Measurements from ENCODE around the gene TMEM254.
"Not testable (repeated sequence)": the region's sequence is repeated elsewhere in the genome, so short reads cannot be mapped to it uniquely, and the experiment has no call there.

The TMEM254 gene

GRCh38 chr10:80077869-80078447 lies 507 bp upstream of the TMEM254 start:
- no peak for DNase-seq

- DNase-seq, result no peak
Observed at GRCh38 chr10:80079312-80079719, 851 bp downstream of the TMEM254 start.

DNA sequence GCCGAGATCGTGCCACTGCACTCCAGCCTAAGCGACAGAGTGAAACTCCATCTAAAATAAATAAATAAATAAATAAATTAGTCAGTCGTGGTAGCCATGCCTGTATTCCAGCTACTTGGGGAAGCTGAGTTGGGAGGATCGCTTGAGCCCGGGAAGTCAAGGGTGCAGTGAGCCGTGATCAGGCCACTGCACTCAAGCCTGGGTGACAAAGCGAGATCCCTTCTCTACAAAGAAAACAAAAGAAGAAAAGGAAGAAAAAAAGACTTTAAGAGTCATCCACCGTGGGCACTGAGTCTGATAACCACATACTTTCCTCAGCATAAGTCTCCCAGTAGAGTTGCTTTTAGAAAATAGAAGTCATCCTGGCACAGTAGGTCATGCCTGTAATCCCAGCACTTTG lies 2.6 kb downstream of the TMEM254 start:
- no peak for DNase-seq

- DNase-seq, result no peak
Observed at GRCh38 chr10:80081801-80082750, 3.6 kb downstream of the TMEM254 start.

DNA sequence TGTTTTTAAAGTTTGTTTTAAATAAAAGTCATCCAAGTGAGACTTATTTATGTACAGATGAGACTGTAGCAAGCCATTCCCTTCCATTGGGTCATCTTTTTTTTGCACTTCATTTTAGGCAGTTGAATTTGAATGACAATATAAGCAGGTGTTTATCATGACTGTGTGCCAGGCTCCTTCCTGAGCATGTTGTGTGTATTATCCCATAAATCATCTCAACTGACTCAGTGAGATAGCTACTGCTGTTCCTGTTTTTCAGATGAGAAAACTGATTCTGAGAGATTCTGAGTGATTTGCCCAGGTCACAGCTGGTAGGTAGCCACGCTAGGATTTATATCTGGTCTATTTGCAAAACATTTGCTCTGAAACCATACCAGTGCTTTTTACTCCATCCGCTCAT lies 11.7 kb downstream of the TMEM254 start:
- peak; percentile 89 for DNase-seq

DNA sequence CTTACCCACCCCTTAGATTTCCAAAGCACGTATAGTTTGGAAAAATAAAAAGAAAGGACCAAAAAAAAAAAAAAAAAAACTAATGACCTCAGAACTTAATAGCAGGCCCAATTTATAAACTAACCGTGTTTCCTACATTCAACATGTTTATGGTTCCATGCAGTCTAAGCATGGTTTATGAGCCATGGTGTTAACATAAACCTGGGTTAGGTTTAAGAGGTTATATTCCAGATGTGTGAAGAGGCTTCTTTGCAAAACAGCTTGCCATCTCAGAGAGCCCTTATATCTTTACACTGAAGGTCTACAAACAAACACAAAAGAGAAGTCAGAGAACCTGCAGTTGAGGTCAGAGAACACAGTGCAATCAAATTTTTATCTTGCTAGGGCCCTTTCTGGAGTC lies 15.8 kb downstream of the TMEM254 start:
- no peak for DNase-seq

GRCh38 chr10:80098272-80098671 lies 19.8 kb downstream of the TMEM254 start:
- DNase-seq, result not testable (repeated sequence)

DNA sequence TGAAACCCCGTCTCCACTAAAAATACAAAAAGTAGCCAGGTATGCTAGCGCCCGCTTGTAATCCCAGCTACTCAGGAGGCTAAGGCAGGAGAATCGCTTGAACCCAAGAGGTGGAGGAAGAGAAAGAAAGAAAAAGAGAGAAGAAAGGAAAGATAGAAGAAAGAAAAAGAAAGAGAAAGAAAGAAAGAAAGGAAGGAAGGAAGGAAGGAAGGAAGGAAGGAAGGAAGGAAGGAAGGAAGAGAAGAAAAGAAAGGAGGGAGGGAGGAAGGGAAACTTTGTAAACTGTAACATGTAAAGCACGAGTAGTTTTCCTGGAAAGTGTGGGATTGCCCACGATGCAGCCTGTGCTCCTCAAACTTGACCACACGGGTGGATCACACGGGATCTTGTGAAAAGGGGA lies 20.8 kb downstream of the TMEM254 start:
- DNase-seq, result not testable (repeated sequence)

- DNase-seq, result no peak
Observed at GRCh38 chr10:80100116-80100515, 21.7 kb downstream of the TMEM254 start.

- peak; percentile 72 for DNase-seq
Observed at GRCh38 chr10:80100861-80101695, 22.6 kb downstream of the TMEM254 start.

GRCh38 chr10:80104066-80104926 lies 25.8 kb downstream of the TMEM254 start:
- DNase-seq, result no peak

DNA sequence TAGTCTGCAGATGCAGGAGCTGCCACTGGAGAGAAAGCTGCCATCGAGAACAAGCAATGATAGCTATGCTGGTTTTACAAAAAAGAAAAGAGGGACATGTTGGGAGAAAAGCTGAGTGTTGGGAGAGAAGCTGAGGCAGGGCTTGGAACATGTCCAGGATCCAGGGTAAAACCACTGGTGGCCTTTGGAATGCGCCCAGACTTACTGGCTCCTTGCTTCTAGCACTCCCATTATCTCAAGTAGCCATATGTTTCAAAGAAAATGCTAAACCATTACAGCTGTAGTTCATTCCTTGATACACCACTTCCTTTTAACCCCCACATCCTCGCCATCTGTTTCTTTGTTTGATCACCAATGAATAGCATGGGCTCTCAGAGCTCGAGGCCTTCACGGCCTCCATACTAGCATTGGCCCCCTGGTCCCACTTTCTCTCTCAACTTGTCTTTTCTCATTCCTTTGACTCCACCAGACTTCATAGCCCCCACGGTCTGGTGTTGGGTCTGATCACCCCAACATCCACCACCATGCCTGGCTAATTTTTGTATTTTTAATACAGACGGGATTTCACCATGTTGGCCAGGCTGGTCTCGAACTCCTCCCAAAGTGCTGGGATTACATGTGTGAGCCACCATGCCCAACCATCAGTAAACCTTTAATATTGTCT lies 30.2 kb downstream of the TMEM254 start:
- peak; percentile 95 for DNase-seq

GRCh38 chr10:80110986-80111385 lies 32.5 kb downstream of the TMEM254 start:
- no peak for DNase-seq

DNA sequence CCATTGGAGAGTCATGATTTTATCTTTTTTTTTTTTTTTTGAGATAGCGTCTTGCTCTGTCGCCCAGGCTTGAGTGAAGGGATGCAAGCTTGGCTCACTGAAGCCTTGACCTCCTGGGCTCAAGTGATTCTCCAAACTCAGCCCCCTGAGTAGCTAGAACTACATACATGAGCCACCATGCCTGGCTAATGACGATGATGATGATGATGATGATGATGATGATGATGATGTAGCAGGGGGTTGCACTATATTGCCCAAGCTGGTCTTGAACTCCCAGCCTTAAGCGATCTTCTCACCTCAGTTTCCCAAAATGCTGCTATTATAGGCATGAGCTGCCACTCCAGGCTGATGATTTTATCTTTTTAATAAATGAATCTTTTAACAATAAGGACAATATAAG lies 40.2 kb downstream of the TMEM254 start:
- no peak for DNase-seq

- no peak for DNase-seq
Observed at GRCh38 chr10:80122110-80122710, 43.7 kb downstream of the TMEM254 start.

GRCh38 chr10:80122746-80123145 lies 44.3 kb downstream of the TMEM254 start:
- no peak for DNase-seq

DNA sequence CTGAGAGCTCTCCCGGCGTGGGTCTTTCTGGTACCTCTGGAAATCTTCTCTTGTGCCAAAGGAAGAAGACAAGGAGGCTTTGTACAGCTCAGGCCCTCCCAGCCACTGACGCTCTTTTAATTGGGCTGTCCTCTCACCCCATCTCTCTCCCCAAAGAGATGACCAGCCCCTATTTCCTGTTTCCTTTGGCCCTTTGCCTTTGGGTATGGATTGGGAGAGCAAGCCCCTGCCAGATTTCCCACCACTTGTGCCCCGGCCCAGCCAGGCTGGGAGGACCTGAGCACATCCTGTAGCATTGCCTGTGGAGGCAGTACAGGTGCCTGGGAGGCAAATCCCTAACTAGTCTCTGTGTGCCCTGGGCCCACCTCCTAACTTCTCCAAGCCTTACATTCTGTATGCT lies 48.4 kb downstream of the TMEM254 start:
- DNase-seq, result no peak

GRCh38 chr10:80131499-80131901 lies 53.0 kb downstream of the TMEM254 start:
- DNase-seq, result no peak

- DNase-seq, result no peak
Observed at GRCh38 chr10:80132299-80133139, 54.1 kb downstream of the TMEM254 start, which contains the start of gene PLAC9. Gene PLAC9 (plus strand): TSS chr10:80132730. CDS start chr10:80132763, 33 bp downstream.

GRCh38 chr10:80133206-80133605 lies 54.7 kb downstream of the TMEM254 start:
- DNase-seq, result peak; percentile 8
